Karpas-422 (cell line): ENCODE results near the gene CCL5. TPM values are rescaled to one million over a fixed set of nuclear protein-coding genes. Genes with fewer than 3 reads are reported as not detected.

Experiments
- DNase-seq: peaks from one replicate; pipeline ENCODE4 v3.0.0-alpha.2; 2015
- H2AFZ ChIP-seq: fragments of 200-600 bp; sonication (generic); 2 replicates; pipeline ENCODE4 v1.6.1; 2014; ENCODE audit warnings: antibody characterized with exemption, low read length, mixed read lengths
- H3K27ac ChIP-seq: fragments of 200-600 bp; sonication (generic); 2 replicates; pipeline ENCODE4 v1.5.1; 2014; ENCODE audit warnings: mild to moderate bottlenecking, low read length, moderate library complexity
- H3K27me3 ChIP-seq: fragments of 200-600 bp; sonication (generic); 2 replicates; pipeline ENCODE4 v1.6.1; 2014; ENCODE audit warnings: low read length, mixed read lengths
- H3K36me3 ChIP-seq: fragments of 200-600 bp; sonication (generic); 2 replicates; pipeline ENCODE4 v1.6.1; 2014; ENCODE audit warnings: low read length, mixed read lengths; ENCODE audit not compliant: insufficient read depth
- H3K4me1 ChIP-seq: fragments of 200-600 bp; sonication (generic); 2 replicates; pipeline ENCODE4 v1.6.1; 2014; ENCODE audit warnings: mild to moderate bottlenecking, low read length, mixed read lengths
- H3K4me2 ChIP-seq: fragments of 200-600 bp; sonication (generic); 2 replicates; pipeline ENCODE4 v1.6.1; 2014; ENCODE audit warnings: low read length, low read depth, mild to moderate bottlenecking; ENCODE audit not compliant: poor library complexity, severe bottlenecking
- H3K4me3 ChIP-seq: fragments of 200-600 bp; sonication (generic); 2 replicates; pipeline ENCODE4 v1.5.1; 2014; ENCODE audit warnings: mild to moderate bottlenecking, antibody characterized with exemption, low read length, mixed read lengths
- H3K79me2 ChIP-seq: fragments of 200-600 bp; sonication (generic); 2 replicates; pipeline ENCODE4 v1.6.1; 2014; ENCODE audit warnings: mild to moderate bottlenecking, low read length, mixed read lengths
- H3K9ac ChIP-seq: fragments of 200-600 bp; sonication (generic); 2 replicates; pipeline ENCODE4 v1.6.0; 2014; ENCODE audit warnings: low read length
- H3K9me2 ChIP-seq: fragments of 200-600 bp; sonication (generic), shearing (Covaris generic); replicated peaks from 2 replicates; pipeline ENCODE4 v1.6.0; 2014; ENCODE audit warnings: mild to moderate bottlenecking, low read length, moderate library complexity; ENCODE audit not compliant: insufficient read depth
- H3K9me3 ChIP-seq: fragments of 300-700, 200-600 bp; sonication (generic); 2 replicates; pipeline ENCODE4 v1.6.1; 2014; ENCODE audit warnings: low read length, mixed read lengths
- H4K20me1 ChIP-seq: fragments of 200-600 bp; sonication (generic); 2 replicates; pipeline ENCODE4 v1.6.1; 2014; ENCODE audit warnings: mild to moderate bottlenecking, antibody characterized with exemption, low read length, low read depth; ENCODE audit not compliant: insufficient read depth
- total RNA-seq: library from RNA; depleted of rRNA; stranded (reverse); fragments of >200 nt; shearing (Covaris generic); gene quantifications from 2 replicates; pipeline ENCODE4 v1.2.3, GENCODE V29; 2014; ENCODE audit warnings: low replicate concordance

The CCL5 gene
- total RNA-seq, 1 experiment from 2014 or later: not detected

- Histone ChIP-seq H3K4me1 (no peaks in the 10 kb centered on the region), H3K9me3 (no peaks in the 10 kb centered on the region), H3K4me2 (no peak overlapping the region), H3K27me3 (no peaks in the 10 kb centered on the region), H3K79me2 (no peaks in the 10 kb centered on the region), H3K27ac (no peak overlapping the region), H3K9me2 (no peaks in the 10 kb centered on the region), H3K9ac (no peak overlapping the region), H2AFZ (no peak overlapping the region), H4K20me1 (no peaks in the 10 kb centered on the region), H3K36me3 (no peaks in the 10 kb centered on the region), H3K4me3 (no peak overlapping the region)
- DNase-seq: no peak
Measured at GRCh38 chr17:35877345-35878029, 2.7 kb downstream of the CCL5 start.

- no peak overlapping the region for H3K9ac ChIP-seq
- no peaks in the 10 kb centered on the region for H3K27me3 ChIP-seq
- H3K4me2 ChIP-seq: no peak overlapping the region
- DNase-seq: no peak
- H2AFZ ChIP-seq: no peak overlapping the region
- no peaks in the 10 kb centered on the region for H3K79me2 ChIP-seq
- no peaks in the 10 kb centered on the region for H3K9me3 ChIP-seq
- H3K4me3 ChIP-seq: no peak overlapping the region
- H4K20me1 ChIP-seq: no peaks in the 10 kb centered on the region
- no peaks in the 10 kb centered on the region for H3K9me2 ChIP-seq
- H3K4me1 ChIP-seq: no peaks in the 10 kb centered on the region
- H3K27ac ChIP-seq: no peak overlapping the region
- no peaks in the 10 kb centered on the region for H3K36me3 ChIP-seq
Measured at GRCh38 chr17:35876534-35876933, 3.6 kb downstream of the CCL5 start.

- Histone ChIP-seq H3K4me1 (no peaks in the 10 kb centered on the region), H3K9ac (no peak overlapping the region), H3K27me3 (no peaks in the 10 kb centered on the region), H3K36me3 (no peaks in the 10 kb centered on the region), H3K4me3 (no peak overlapping the region), H2AFZ (no peak overlapping the region), H3K9me2 (no peaks in the 10 kb centered on the region), H3K9me3 (no peaks in the 10 kb centered on the region), H3K27ac (no peak overlapping the region), H3K79me2 (no peaks in the 10 kb centered on the region), H4K20me1 (no peaks in the 10 kb centered on the region), H3K4me2 (no peak overlapping the region)
- DNase-seq: no peak
Measured at GRCh38 chr17:35875800-35876139, 4.4 kb downstream of the CCL5 start.

- no peaks in the 10 kb centered on the region for H3K36me3 ChIP-seq
- H3K4me3 ChIP-seq: no peak overlapping the region
- no peaks in the 10 kb centered on the region for H3K27me3 ChIP-seq
- H4K20me1 ChIP-seq: no peaks in the 10 kb centered on the region
- no peak overlapping the region for H3K4me2 ChIP-seq
- no peaks in the 10 kb centered on the region for H3K9me3 ChIP-seq
- no peaks in the 10 kb centered on the region for H3K4me1 ChIP-seq
- DNase-seq: no peak
- no peaks in the 10 kb centered on the region for H3K79me2 ChIP-seq
- H3K9ac ChIP-seq: no peak overlapping the region
- no peaks in the 10 kb centered on the region for H3K9me2 ChIP-seq
- no peak overlapping the region for H3K27ac ChIP-seq
- H2AFZ ChIP-seq: no peak overlapping the region
Measured at GRCh38 chr17:35875072-35875799, 4.9 kb downstream of the CCL5 start.

- Histone ChIP-seq H3K36me3 (no peaks in the 10 kb centered on the region), H3K4me1 (no peaks in the 10 kb centered on the region), H3K9me3 (no peaks in the 10 kb centered on the region), H3K4me3 (no peak overlapping the region), H4K20me1 (no peaks in the 10 kb centered on the region), H2AFZ (no peak overlapping the region), H3K4me2 (no peak overlapping the region), H3K9ac (no peak overlapping the region), H3K27me3 (no peaks in the 10 kb centered on the region), H3K9me2 (no peaks in the 10 kb centered on the region), H3K27ac (no peak overlapping the region), H3K79me2 (no peaks in the 10 kb centered on the region)
- DNase-seq: no peak
Measured at GRCh38 chr17:35872196-35872980, 7.8 kb downstream of the CCL5 start.

- no peak for DNase-seq
- Histone ChIP-seq H3K9me2 (no peaks in the 10 kb centered on the region), H2AFZ (no peak overlapping the region), H3K9ac (no peak overlapping the region), H3K27me3 (no peaks in the 10 kb centered on the region), H3K4me1 (no peaks in the 10 kb centered on the region), H3K27ac (no peak overlapping the region), H3K79me2 (no peaks in the 10 kb centered on the region), H3K9me3 (no peaks in the 10 kb centered on the region), H4K20me1 (no peaks in the 10 kb centered on the region), H3K4me2 (no peak overlapping the region), H3K36me3 (no peaks in the 10 kb centered on the region), H3K4me3 (no peak overlapping the region)
Measured at GRCh38 chr17:35870906-35871819, 9.0 kb downstream of the CCL5 start.

GRCh38 chr17:35868737-35869136 is 11.4 kb downstream of the CCL5 start, which contains the start of gene HEATR9:
Gene HEATR9 (minus strand): TSS chr17:35868891. CDS start chr17:35868742, 149 bp downstream.
- Histone ChIP-seq H3K9ac (no peak within 1 kb of the TSS), H4K20me1 (no peaks in the 10 kb centered on the region), H3K36me3 (no peaks in the 10 kb centered on the region; the same call in 1 of the 2 replicates), H3K27me3 (no peaks in the 10 kb centered on the region), H3K4me2 (no peak within 1 kb of the TSS), H3K27ac (no peak within 1 kb of the TSS), H3K9me2 (no peaks in the 10 kb centered on the region), H3K4me3 (no peak within 1 kb of the TSS), H3K9me3 (no peaks in the 10 kb centered on the region), H2AFZ (no peak within 1 kb of the TSS), H3K79me2 (no peaks in the 10 kb centered on the region), H3K4me1 (no peaks in the 10 kb centered on the region)
- no peak for DNase-seq
